T-helper 1 cell treated with Interleukin-12 subunit alpha and Interleukin-12 subunit beta and Interleukin-4 antibody, amounts not matched to agents 30 μg/mL and 1 μg/mL, for 36 hours (primary cell): ENCODE data around the gene HAGHL.
"Not testable (repeated sequence)": the region's sequence is repeated elsewhere in the genome, so short reads cannot be mapped to it uniquely, and the experiment has no call there.

Source experiments
- H3K27ac Mint-ChIP-seq: one replicate; pipeline ENCODE4 v1.8.0; 2021; ENCODE audit warnings: mild to moderate bottlenecking, mixed read lengths
- H3K27me3 Mint-ChIP-seq: one replicate; pipeline ENCODE4 v1.8.0; 2021; ENCODE audit warnings: low read depth, mixed read lengths
- H3K36me3 Mint-ChIP-seq: one replicate; pipeline ENCODE4 v1.8.0; 2021; ENCODE audit warnings: low read depth, mixed read lengths
- H3K4me1 Mint-ChIP-seq: one replicate; pipeline ENCODE4 v1.8.0; 2021; ENCODE audit warnings: low read depth, mixed read lengths
- H3K4me3 Mint-ChIP-seq: one replicate; pipeline ENCODE4 v1.8.0; 2021; ENCODE audit warnings: mild to moderate bottlenecking, moderate library complexity, mixed read lengths
- H3K9me3 Mint-ChIP-seq: one replicate; pipeline ENCODE4 v1.8.0; 2021; ENCODE audit warnings: mixed read lengths

The HAGHL gene

DNA sequence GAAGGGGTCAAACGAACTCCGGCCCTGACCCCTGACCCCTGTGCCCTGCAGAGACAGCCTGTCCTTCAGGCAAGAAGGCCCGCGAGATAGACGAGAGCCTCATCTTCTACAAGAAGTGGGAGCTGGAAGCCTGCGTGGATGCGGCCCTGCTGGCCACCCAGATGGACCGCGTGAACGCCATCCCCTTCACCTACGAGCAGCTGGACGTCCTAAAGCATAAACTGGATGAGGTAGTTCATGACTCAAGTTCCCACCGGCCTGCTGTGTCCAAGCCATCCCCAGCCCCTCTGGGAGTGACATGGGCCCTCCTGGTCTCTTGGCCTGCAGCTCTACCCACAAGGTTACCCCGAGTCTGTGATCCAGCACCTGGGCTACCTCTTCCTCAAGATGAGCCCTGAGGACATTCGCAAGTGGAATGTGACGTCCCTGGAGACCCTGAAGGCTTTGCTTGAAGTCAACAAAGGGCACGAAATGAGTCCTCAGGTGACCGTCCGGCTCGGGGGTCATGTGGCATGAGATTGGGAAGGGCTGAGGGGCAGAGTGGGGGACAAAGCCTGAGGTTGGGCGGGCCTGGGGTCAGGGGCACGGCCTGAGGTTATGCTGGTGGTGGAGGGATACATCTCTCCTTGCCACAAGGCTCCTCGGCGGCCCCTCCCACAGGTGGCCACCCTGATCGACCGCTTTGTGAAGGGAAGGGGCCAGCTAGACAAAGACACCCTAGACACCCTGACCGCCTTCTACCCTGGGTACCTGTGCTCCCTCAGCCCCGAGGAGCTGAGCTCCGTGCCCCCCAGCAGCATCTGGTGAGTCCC is 39.3 kb downstream of the HAGHL start:
- H3K27ac Mint-ChIP-seq = no peak overlapping the region
- H3K27me3 Mint-ChIP-seq = no peaks in the 10 kb centered on the region
- no peak overlapping the region for H3K4me3 Mint-ChIP-seq
- H3K4me1 Mint-ChIP-seq = no peaks in the 10 kb centered on the region
- H3K36me3 Mint-ChIP-seq = no peaks in the 10 kb centered on the region
- H3K9me3 Mint-ChIP-seq = no peaks in the 10 kb centered on the region

GRCh38 chr16:766820-767640 is 40.1 kb downstream of the HAGHL start:
- Mint-ChIP-seq H3K27ac (no peak overlapping the region), H3K27me3 (no peaks in the 10 kb centered on the region), H3K4me1 (no peaks in the 10 kb centered on the region), H3K9me3 (no peaks in the 10 kb centered on the region), H3K36me3 (no peaks in the 10 kb centered on the region), H3K4me3 (no peak overlapping the region)

GRCh38 chr16:767743-768235 is 40.9 kb downstream of the HAGHL start:
- no peaks in the 10 kb centered on the region for H3K27me3 Mint-ChIP-seq
- H3K27ac Mint-ChIP-seq = no peak overlapping the region
- H3K36me3 Mint-ChIP-seq = no peaks in the 10 kb centered on the region
- H3K4me1 Mint-ChIP-seq = no peaks in the 10 kb centered on the region
- H3K9me3 Mint-ChIP-seq = no peaks in the 10 kb centered on the region
- no peak overlapping the region for H3K4me3 Mint-ChIP-seq

DNA sequence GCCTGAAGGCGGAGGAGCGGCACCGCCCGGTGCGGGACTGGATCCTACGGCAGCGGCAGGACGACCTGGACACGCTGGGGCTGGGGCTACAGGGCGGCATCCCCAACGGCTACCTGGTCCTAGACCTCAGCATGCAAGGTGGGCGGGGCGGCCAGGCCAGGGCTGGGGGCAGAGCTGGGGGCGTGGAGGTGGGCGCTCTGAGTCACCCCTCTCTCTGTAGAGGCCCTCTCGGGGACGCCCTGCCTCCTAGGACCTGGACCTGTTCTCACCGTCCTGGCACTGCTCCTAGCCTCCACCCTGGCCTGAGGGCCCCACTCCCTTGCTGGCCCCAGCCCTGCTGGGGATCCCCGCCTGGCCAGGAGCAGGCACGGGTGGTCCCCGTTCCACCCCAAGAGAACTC is 41.5 kb downstream of the HAGHL start:
- no peak overlapping the region for H3K27ac Mint-ChIP-seq
- H3K9me3 Mint-ChIP-seq = no peaks in the 10 kb centered on the region
- no peaks in the 10 kb centered on the region for H3K36me3 Mint-ChIP-seq
- no peak overlapping the region for H3K4me3 Mint-ChIP-seq
- no peaks in the 10 kb centered on the region for H3K27me3 Mint-ChIP-seq
- H3K4me1 Mint-ChIP-seq = no peaks in the 10 kb centered on the region

- H3K27me3 Mint-ChIP-seq = no peaks in the 10 kb centered on the region
- H3K9me3 Mint-ChIP-seq = no peaks in the 10 kb centered on the region
- H3K4me3 Mint-ChIP-seq = no peak overlapping the region
- H3K27ac Mint-ChIP-seq = no peak overlapping the region
- H3K36me3 Mint-ChIP-seq = no peaks in the 10 kb centered on the region
- H3K4me1 Mint-ChIP-seq = no peaks in the 10 kb centered on the region
Measured at GRCh38 chr16:769184-769784, 42.4 kb downstream of the HAGHL start.

DNA sequence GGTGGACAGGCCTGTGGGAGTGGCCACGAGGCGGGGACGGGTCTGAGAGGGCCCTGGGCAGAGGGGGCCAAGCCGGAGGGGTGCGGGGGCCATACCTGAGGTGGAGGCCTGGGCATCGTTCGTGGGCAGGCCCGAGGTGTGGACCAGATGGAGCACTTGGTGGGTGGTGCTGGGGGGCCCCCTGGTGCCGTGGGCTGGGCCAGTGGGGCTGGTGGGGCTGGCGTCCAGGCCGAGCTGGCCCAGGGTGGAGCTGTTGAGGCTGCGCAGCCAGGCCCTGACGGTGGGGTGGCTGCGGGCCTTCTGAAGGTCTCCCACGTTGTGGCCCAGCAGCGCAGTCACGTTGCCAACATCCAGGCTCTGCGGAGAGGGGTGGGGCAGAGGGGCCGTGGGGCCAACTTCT is 43.0 kb downstream of the HAGHL start:
- H3K27me3 Mint-ChIP-seq = no peaks in the 10 kb centered on the region
- no peak overlapping the region for H3K4me3 Mint-ChIP-seq
- H3K36me3 Mint-ChIP-seq = no peaks in the 10 kb centered on the region
- H3K27ac Mint-ChIP-seq = no peak overlapping the region
- no peaks in the 10 kb centered on the region for H3K4me1 Mint-ChIP-seq
- no peaks in the 10 kb centered on the region for H3K9me3 Mint-ChIP-seq

- H3K4me1 Mint-ChIP-seq = no peaks in the 10 kb centered on the region
- H3K4me3 Mint-ChIP-seq = no peak overlapping the region
- no peaks in the 10 kb centered on the region for H3K36me3 Mint-ChIP-seq
- no peaks in the 10 kb centered on the region for H3K27me3 Mint-ChIP-seq
- H3K27ac Mint-ChIP-seq = no peak overlapping the region
- H3K9me3 Mint-ChIP-seq = no peaks in the 10 kb centered on the region
Measured at GRCh38 chr16:770411-770810, 43.5 kb downstream of the HAGHL start.

- Mint-ChIP-seq H3K4me3 (no peak overlapping the region), H3K27me3 (no peaks in the 10 kb centered on the region), H3K27ac (no peak overlapping the region), H3K4me1 (peaks cover 1% of the 10 kb centered on the region), H3K36me3 (no peaks in the 10 kb centered on the region), H3K9me3 (no peaks in the 10 kb centered on the region)
Measured at GRCh38 chr16:772959-773358, 46.1 kb downstream of the HAGHL start.

DNA sequence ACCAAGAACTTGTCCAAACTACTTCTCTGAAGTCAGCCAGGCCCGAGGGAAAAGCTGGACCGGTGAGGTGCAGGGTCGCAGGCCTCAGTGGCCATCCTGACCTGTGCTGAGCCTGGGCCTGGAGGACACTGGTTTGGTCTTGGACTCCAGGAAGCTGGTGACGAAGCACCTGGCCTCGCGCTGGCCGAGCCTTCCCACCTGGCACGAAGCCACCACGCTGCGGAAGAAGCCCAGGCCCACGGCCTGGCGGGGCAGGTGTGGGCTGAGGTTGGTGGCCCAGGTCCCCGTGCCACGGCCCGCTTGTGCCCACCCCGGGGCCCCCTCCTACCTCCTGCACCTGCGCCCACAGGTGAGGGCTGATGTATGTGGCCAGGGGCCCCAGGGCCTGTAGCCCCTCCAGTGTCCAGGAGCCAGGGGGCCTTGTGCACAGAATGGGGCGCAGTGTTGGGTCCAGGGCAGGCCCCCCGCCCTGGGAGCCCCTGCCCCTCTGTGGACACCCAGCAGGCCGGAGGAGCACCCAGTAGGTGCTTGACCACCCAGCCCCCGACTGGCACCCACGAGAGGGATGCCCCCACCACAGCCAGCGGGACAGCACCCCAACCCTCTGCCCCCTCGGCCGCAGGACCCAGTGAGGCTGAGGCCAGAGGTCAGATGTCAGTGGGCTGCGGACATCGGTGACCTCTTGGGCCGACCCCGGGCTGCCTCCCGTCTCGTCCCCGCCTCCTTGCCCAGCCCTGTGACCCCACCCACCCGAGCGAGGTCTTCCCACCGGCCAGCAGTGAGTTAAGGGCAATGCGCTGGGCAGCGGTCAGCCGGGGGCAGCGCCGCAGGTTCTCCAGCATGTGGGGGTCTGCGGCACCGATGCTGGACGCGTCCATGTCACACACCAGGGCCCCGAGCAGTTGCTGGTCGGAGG is 47.4 kb downstream of the HAGHL start:
- Mint-ChIP-seq H3K27ac (no peak overlapping the region), H3K27me3 (no peaks in the 10 kb centered on the region), H3K36me3 (no peaks in the 10 kb centered on the region), H3K4me1 (peaks cover 1% of the 10 kb centered on the region), H3K9me3 (no peaks in the 10 kb centered on the region), H3K4me3 (no peak overlapping the region)

DNA sequence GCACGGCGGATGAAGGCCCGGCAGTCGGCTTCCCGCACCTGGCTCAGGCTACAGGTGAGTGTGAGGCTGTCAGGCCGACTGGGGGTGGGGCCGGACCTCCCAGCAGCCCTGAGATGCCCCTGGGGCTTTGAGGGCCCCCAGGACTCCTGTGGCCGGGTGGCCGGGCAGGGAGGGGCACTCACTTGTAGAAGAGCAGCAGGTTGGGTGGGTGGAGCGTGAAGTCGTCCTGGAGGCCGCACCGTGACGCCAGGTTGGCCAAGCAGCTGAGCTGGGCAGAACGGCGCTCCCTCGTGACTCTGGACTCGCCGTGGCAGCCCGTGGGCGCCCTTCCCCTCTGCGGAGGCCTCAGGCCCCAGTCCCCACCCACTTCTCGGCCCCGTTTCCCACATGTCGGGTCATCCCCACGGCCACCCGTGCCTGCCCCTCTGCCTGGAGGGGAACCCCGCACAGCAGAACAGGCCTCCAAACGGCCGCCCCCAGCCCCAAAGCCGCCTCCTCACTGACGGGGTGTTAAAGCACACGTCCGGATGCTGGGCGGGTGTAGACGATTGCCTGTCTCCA is 48.4 kb downstream of the HAGHL start:
- H3K9me3 Mint-ChIP-seq = no peaks in the 10 kb centered on the region
- peaks cover 1% of the 10 kb centered on the region for H3K4me1 Mint-ChIP-seq
- no peak overlapping the region for H3K4me3 Mint-ChIP-seq
- H3K36me3 Mint-ChIP-seq = no peaks in the 10 kb centered on the region
- H3K27me3 Mint-ChIP-seq = no peaks in the 10 kb centered on the region
- no peak overlapping the region for H3K27ac Mint-ChIP-seq

DNA sequence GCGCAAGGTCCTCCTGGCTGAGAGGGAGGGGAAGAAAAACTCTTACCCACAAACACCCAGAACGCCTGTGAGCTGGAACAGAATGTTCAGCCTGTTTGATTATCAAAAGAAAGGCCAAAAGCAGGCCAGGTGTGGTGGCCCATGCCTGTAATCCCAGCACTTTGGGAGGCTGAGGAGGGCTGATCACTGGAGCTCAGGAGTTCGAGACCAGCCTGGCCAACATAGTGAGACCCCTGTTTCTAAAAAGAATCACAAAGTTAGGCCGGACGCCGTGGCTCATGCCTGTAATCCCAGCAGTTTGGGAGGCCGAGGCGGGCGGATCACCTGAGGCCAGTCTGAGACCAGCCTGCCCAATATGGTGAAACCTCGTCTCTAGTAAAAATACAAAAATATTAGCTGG is 49.4 kb downstream of the HAGHL start:
- not testable (repeated sequence) for H3K27me3 Mint-ChIP-seq, H3K27ac Mint-ChIP-seq, H3K4me3 Mint-ChIP-seq, H3K9me3 Mint-ChIP-seq, H3K36me3 Mint-ChIP-seq, H3K4me1 Mint-ChIP-seq

DNA sequence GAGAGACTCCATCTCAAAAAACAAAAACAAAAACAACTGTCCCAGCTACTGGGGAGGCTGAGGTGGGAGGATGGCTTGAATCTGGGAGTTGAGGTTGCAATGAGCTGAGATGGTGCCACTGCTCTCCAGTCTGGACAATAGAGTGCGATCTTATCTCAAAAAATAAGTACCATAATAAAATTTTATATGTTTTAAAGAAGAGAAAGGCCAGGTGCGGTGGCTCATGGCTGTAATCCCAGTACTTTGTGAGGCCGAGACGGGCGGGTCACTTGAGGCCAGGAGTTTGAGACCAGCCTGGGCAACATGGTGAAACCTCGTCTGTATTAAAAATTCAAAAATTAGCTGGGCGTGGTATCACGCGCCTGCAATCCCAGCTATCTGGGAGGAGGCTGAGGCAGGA is 49.9 kb downstream of the HAGHL start:
- Mint-ChIP-seq H3K9me3 (no peaks in the 10 kb centered on the region), H3K27ac (no peak overlapping the region), H3K36me3 (no peaks in the 10 kb centered on the region), H3K27me3 (no peaks in the 10 kb centered on the region), H3K4me1 (peaks cover 1% of the 10 kb centered on the region), H3K4me3 (no peak overlapping the region)

GRCh38 chr16:777826-778225 is 50.9 kb downstream of the HAGHL start:
- Mint-ChIP-seq H3K4me1 (peaks cover 1% of the 10 kb centered on the region), H3K9me3 (no peaks in the 10 kb centered on the region), H3K27me3 (no peaks in the 10 kb centered on the region), H3K27ac (no peak overlapping the region), H3K36me3 (no peaks in the 10 kb centered on the region), H3K4me3 (no peak overlapping the region)

GRCh38 chr16:778447-778846 is 51.5 kb downstream of the HAGHL start:
- no peaks in the 10 kb centered on the region for H3K36me3 Mint-ChIP-seq
- no peak overlapping the region for H3K4me3 Mint-ChIP-seq
- no peaks in the 10 kb centered on the region for H3K9me3 Mint-ChIP-seq
- H3K27ac Mint-ChIP-seq = no peak overlapping the region
- H3K27me3 Mint-ChIP-seq = no peaks in the 10 kb centered on the region
- peaks cover 1% of the 10 kb centered on the region for H3K4me1 Mint-ChIP-seq
